ENCODE results near the gene ITGA4.
"Not testable (repeated sequence)": the region's sequence is repeated elsewhere in the genome, so short reads cannot be mapped to it uniquely, and the experiment has no call there.

ITGA4 gene

GRCh38 chr2:181457121-181457740 lies at the start of gene ITGA4:
TSS of gene ITGA4 (plus strand) at chr2:181457386. CDS start at chr2:181457655, 269 bp downstream.
- peak; percentile 94 for DNase-seq

- no peak for DNase-seq
Measured at GRCh38 chr2:181408861-181409260, 48.3 kb upstream of the ITGA4 start.

GRCh38 chr2:181411105-181411849 lies 45.9 kb upstream of the ITGA4 start:
- DNase-seq: no peak

- DNase-seq: no peak
Measured at GRCh38 chr2:181419129-181419855, 37.9 kb upstream of the ITGA4 start.

- DNase-seq: no peak
Measured at GRCh38 chr2:181420259-181421130, 36.7 kb upstream of the ITGA4 start.

GRCh38 chr2:181421131-181421458 lies 36.1 kb upstream of the ITGA4 start:
- no peak for DNase-seq

- DNase-seq: no peak
Measured at GRCh38 chr2:181421464-181421863, 35.7 kb upstream of the ITGA4 start.

- no peak for DNase-seq
Measured at GRCh38 chr2:181426672-181427071, 30.5 kb upstream of the ITGA4 start.

GRCh38 chr2:181430406-181431118 lies 26.6 kb upstream of the ITGA4 start:
- peak; percentile 86 for DNase-seq

GRCh38 chr2:181431674-181432073 lies 25.5 kb upstream of the ITGA4 start:
- DNase-seq: peak; percentile 53

- peak; percentile 76 for DNase-seq
Measured at GRCh38 chr2:181438261-181438660, 18.9 kb upstream of the ITGA4 start.

- peak; percentile 49 for DNase-seq
Measured at GRCh38 chr2:181440344-181440743, 16.8 kb upstream of the ITGA4 start.

- DNase-seq: peak; percentile 52
Measured at GRCh38 chr2:181440919-181441318, 16.3 kb upstream of the ITGA4 start.

- DNase-seq: peak; percentile 76
Measured at GRCh38 chr2:181441670-181442069, 15.5 kb upstream of the ITGA4 start.

- DNase-seq: no peak
Measured at GRCh38 chr2:181444654-181445053, 12.5 kb upstream of the ITGA4 start.

GRCh38 chr2:181446985-181447384 lies 10.2 kb upstream of the ITGA4 start:
- DNase-seq: peak; percentile 93

- DNase-seq: not testable (repeated sequence)
Measured at GRCh38 chr2:181449278-181449677, 7.9 kb upstream of the ITGA4 start.

- peak; percentile 58 for DNase-seq
Measured at GRCh38 chr2:181454686-181455450, 2.3 kb upstream of the ITGA4 start.

- peak; percentile 89 for DNase-seq
Measured at GRCh38 chr2:181456660-181457120, 496 bp upstream of the ITGA4 start.

- DNase-seq: peak; percentile 98
Measured at GRCh38 chr2:181457741-181458425, 697 bp downstream of the ITGA4 start.

- DNase-seq: peak; percentile 50
Measured at GRCh38 chr2:181458871-181459270, 1.7 kb downstream of the ITGA4 start.
